HG03097 (cell line): ENCODE measurements around the gene PPIE.

Source experiments
- ATAC-seq: cut with Tn5 transposase; IDR thresholded peaks from one replicate; pipeline ENCODE4 v1.9.1; 2021; ENCODE audit not compliant: unreplicated experiment, low FRiP score

PPIE gene

DNA sequence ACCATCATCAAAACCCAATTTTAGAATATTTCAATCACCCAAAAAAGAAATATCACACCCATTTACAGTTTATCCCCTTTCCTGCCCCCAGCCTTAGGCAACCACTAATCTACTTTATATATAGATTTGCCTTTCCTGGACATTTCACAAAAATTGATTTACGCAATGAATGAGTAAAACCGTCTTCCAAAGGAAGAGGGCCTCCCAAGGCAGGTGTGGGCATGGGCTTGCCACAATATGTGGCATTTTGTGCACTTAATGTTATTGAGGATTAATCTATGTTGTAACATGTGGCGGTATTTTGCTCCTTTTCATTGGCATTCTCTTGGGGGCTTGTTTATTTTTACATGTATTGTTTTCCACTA, 61.8 kb downstream of the PPIE start:
- ATAC-seq, result no peak

DNA sequence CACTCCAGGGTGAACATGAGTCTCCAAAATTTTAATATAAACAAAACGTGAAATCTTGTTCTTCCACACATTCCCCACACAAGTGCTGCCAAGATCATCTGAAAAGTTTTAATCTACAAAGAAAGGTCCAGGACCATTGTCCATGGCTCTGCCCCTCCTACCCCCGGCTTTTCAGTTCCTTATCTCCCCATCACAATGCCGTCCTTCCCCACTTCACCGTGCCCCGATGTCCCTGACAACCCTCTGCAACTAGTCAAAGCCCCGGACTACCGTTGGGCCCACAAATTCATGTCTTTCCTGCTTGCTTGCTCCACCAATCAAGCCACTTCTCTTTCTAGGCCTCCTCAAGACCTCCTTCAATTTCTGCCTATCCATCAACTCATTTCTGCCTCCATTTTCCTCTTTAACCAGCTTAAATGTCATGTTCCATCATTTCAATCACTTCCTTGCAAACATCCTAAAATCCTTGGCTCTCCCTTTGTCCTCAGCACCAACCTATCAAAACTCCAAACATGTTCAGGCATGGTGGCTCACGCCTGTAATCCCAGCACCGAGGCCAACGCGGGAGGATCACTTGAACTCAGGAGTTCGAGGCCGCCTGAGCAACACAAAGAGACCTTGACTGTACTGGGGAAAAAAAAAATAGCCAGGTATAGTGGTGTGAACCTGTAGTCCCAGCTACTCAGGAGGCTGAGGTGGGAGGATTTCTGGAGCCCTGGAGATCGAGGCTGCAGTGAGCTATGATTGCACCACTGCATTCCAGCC, 64.0 kb downstream of the PPIE start:
- no peak for ATAC-seq

DNA sequence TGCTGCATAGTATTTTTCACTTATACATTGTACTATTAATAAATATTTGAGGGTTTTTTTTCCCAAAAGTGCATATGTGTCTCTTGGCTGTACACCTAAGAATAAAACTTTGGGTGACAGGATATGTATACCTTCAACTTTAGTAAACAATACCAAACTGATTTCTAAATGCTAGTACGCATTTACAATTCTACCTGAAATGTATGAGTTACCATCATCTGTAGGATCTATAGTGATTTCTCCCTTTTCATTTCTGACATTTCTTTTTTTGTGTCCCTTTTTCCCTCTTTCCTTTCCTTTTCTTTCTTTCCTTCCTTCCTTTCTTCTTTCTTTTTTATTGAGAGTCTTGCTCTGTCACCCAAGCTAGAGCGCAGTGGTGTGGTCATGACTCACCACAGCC, 66.7 kb downstream of the PPIE start:
- no peak for ATAC-seq

DNA sequence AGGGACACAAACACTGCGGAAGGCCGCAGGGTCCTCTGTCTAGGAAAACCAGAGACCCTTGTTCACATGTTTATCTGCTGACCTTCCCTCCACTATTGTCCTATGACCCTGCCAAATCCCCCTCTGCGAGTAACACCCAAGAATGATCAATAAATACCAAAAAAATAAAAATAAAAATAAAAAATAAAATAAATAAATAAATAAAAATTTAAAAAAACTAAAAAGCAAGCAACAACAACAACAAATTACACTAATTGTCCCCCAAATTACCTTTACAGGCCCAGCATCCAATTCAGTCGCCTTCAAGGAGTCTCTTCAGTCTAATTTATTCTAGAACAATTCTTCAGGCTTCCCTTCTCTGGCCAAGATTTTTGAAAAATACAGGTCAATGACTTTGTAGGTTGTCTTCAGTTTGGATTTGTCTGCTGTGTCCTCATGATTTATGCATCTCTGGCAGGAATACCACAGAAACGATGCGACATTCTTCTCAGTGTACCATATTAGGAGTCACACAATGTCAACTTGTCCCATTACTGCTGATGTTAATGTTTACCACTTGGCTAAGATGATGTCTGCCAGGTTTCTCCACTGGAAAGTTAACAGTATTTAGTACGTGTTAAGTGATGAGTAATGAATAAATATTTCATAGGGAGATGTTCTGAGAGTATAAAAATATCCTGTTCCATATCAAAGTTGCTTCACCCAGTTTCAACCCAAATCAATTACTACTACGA, 70.3 kb downstream of the PPIE start:
- ATAC-seq, result no peak

DNA sequence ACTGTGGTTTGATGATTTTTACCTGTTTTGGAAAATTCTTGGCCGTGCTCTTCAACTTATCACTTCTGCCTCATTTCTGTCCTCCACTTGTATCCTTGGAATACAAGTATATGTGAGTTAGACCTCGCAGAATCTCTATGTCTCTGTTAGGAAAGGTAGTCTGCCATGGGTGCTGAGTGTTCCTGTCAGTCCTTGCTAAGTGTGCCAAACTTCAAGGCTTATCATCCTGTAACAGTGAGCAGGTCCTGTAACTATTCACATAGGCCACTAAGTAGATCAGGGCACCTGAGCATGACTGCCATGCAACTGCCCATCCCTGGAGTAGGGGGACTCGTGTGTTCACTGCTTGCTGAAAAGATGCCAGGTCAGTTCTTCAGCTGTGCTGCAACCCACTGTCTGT, 74.2 kb downstream of the PPIE start:
- ATAC-seq, result no peak
